Mesenchymal stem cell (in vitro differentiated cells and primary cell): Measurements from ENCODE around the gene CACNA2D2.

Experiments used
- DNase-seq: peaks from one replicate; pipeline ENCODE4 v3.0.0-alpha.2; 2013
- H2AFZ ChIP-seq: one replicate; pipeline ENCODE4 v1.6.1; 2013; ENCODE audit warnings: low read depth, mild to moderate bottlenecking, control low read depth, inconsistent platforms, low read length, moderate library complexity
- H2AK5ac ChIP-seq: 2 replicates; pipeline ENCODE4 v1.6.1; 2013; ENCODE audit warnings: low read length, moderate library complexity, mild to moderate bottlenecking, inconsistent platforms; ENCODE audit not compliant: severe bottlenecking
- H2BK120ac ChIP-seq: one replicate; pipeline ENCODE4 v1.6.1; 2013; ENCODE audit warnings: low read depth, mild to moderate bottlenecking, inconsistent platforms, low read length, moderate library complexity
- H2BK12ac ChIP-seq, 2 experiments: one replicate each; pipeline ENCODE4 v1.6.1; 2013; ENCODE audit warnings: inconsistent platforms in 2 of 2, low read length in 2 of 2, mild to moderate bottlenecking in 2 of 2, moderate library complexity in 2 of 2, control low read depth in 1 of 2
- H2BK15ac ChIP-seq: one replicate; pipeline ENCODE4 v1.6.1; 2013; ENCODE audit warnings: mild to moderate bottlenecking, low read depth, inconsistent platforms; ENCODE audit not compliant: poor library complexity, severe bottlenecking
- H2BK5ac ChIP-seq: 2 replicates; pipeline ENCODE4 v1.6.1; 2013; ENCODE audit warnings: low read depth, mild to moderate bottlenecking, low read length, control low read depth, inconsistent platforms; ENCODE audit not compliant: poor library complexity, severe bottlenecking
- H3K14ac ChIP-seq, 2 experiments: one replicate each; pipeline ENCODE4 v1.6.1; 2013; ENCODE audit warnings: inconsistent platforms in 2 of 2, low read length in 2 of 2, control low read depth in 1 of 2, mild to moderate bottlenecking in 1 of 2, moderate library complexity in 1 of 2
- H3K18ac ChIP-seq, 2 experiments: one replicate each; pipeline ENCODE4 v1.6.1; 2013; ENCODE audit warnings: inconsistent platforms in 2 of 2, low read length in 2 of 2, control low read depth in 1 of 2, low read depth in 1 of 2, mild to moderate bottlenecking in 1 of 2
- H3K23ac ChIP-seq, 2 experiments: one replicate each; pipeline ENCODE4 v1.6.1; 2013; ENCODE audit warnings: inconsistent platforms in 2 of 2, low read length in 2 of 2, mild to moderate bottlenecking in 2 of 2, moderate library complexity in 2 of 2, control low read depth in 1 of 2
- H3K27ac ChIP-seq: 2 replicates; pipeline ENCODE4 v1.5.1; 2013; ENCODE audit warnings: mild to moderate bottlenecking, moderate library complexity, low read length, control low read depth, inconsistent platforms; ENCODE audit not compliant: poor library complexity, severe bottlenecking
- H3K27me3 ChIP-seq, 2 experiments: 2 replicates each; pipeline versions ENCODE4 v1.6.1 to v1.7.0; 2013; ENCODE audit warnings: low read length in 2 of 2, mild to moderate bottlenecking in 2 of 2, moderate library complexity in 2 of 2, control low read depth in 1 of 2, inconsistent platforms in 1 of 2; ENCODE audit not compliant: control insufficient read depth in 1 of 2, insufficient read depth in 1 of 2
- H3K36me3 ChIP-seq, 2 experiments: 2 replicates each; pipeline versions ENCODE4 v1.6.1 to v1.7.0; 2013; ENCODE audit warnings: low read length in 2 of 2, control low read depth in 1 of 2, inconsistent platforms in 1 of 2, low read depth in 1 of 2, mild to moderate bottlenecking in 1 of 2; ENCODE audit not compliant: insufficient read depth in 2 of 2, control insufficient read depth in 1 of 2
- H3K4ac ChIP-seq, 2 experiments: one replicate each; pipeline ENCODE4 v1.6.1; 2013; ENCODE audit warnings: inconsistent platforms in 2 of 2, low read length in 2 of 2, mild to moderate bottlenecking in 2 of 2, moderate library complexity in 2 of 2, control low read depth in 1 of 2, low read depth in 1 of 2
- H3K4me1 ChIP-seq: 2 replicates; pipeline ENCODE4 v1.6.1; 2013; ENCODE audit warnings: low read depth, low read length, control low read depth; ENCODE audit not compliant: control insufficient read depth, insufficient read depth
- H3K4me2 ChIP-seq: 2 replicates; pipeline ENCODE4 v1.6.1; 2013; ENCODE audit warnings: low read length, mild to moderate bottlenecking, inconsistent platforms; ENCODE audit not compliant: poor library complexity, severe bottlenecking
- H3K4me3 ChIP-seq, 2 experiments: 2 replicates each; pipeline versions ENCODE4 v1.5.1 to v1.7.0; 2013; ENCODE audit warnings: low read length in 2 of 2, mild to moderate bottlenecking in 2 of 2, control low read depth in 1 of 2, low read depth in 1 of 2; ENCODE audit not compliant: insufficient read depth in 1 of 2
- H3K79me1 ChIP-seq: replicated peaks from 2 replicates; pipeline ENCODE4 v1.6.1; 2013; ENCODE audit warnings: mild to moderate bottlenecking, control low read depth, low read length, inconsistent platforms; ENCODE audit not compliant: poor library complexity, severe bottlenecking
- H3K9ac ChIP-seq: 2 replicates; pipeline ENCODE4 v1.7.0; 2013; ENCODE audit warnings: mild to moderate bottlenecking, low read length, moderate library complexity
- H3K9me3 ChIP-seq: 2 replicates; pipeline ENCODE4 v1.7.0; 2013; ENCODE audit warnings: mild to moderate bottlenecking, low read length; ENCODE audit not compliant: control insufficient read depth
- H4K8ac ChIP-seq: one replicate; pipeline ENCODE4 v1.6.1; 2013; ENCODE audit warnings: inconsistent platforms, mild to moderate bottlenecking, low read length, moderate library complexity
- H4K91ac ChIP-seq: one replicate; pipeline ENCODE4 v1.6.1; 2013; ENCODE audit warnings: mild to moderate bottlenecking, low read length, inconsistent platforms
- WGBS: methylation state at CpG from one replicate; pipeline ENCODE4 v1.1.7; 2013; ENCODE audit warnings: mixed read lengths; 5-methylcytosine and 5-hydroxymethylcytosine counted together

CACNA2D2 gene

DNA sequence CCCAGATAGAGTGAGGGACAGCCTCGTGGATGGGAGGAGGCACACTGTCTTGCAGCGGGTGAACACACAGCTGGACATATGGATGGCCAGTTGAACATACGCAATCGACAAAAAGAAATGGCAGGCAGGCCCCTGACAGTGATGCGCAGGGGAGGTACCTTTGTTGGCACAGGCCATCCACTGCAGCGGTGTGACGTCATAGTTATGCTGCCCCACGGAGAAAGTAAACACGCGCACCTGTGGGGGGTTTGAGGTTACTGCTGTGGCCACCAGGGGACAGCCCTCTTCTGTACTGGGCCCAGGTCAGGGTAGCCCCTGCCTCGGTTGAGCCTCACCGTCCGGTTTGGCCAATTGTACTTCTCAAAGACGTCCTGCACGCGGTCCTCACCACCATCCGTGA, 124.7 kb downstream of the CACNA2D2 start:
- H3K9ac ChIP-seq = no peak overlapping the region
- H3K14ac ChIP-seq = no peak overlapping the region
- 88% methylated on average over 17 of the region's 17 CpGs for WGBS
- H3K9me3 ChIP-seq = no peaks in the 10 kb centered on the region
- peaks cover 19 to 49% of the 10 kb centered on the region in 2 experiments for H3K27me3 ChIP-seq
- DNase-seq = no peak
- H2AK5ac ChIP-seq = no peak overlapping the region
- peaks cover 2% of the 10 kb centered on the region for H3K4me1 ChIP-seq
- no peak overlapping the region for H2BK5ac ChIP-seq
- no peak overlapping the region for H3K27ac ChIP-seq
- no peak overlapping the region for H3K23ac ChIP-seq
- H3K4me3 ChIP-seq = no peak overlapping the region
- no peaks in the 10 kb centered on the region for H3K36me3 ChIP-seq
- H4K8ac ChIP-seq = no peak overlapping the region
- H2BK12ac ChIP-seq = no peak overlapping the region
- no peak overlapping the region for H2BK15ac ChIP-seq
- no peak overlapping the region for H4K91ac ChIP-seq
- no peak overlapping the region for H3K4ac ChIP-seq
- no peak overlapping the region for H3K18ac ChIP-seq
- no peak overlapping the region for H2BK120ac ChIP-seq
- no peak overlapping the region for H2AFZ ChIP-seq
- no peak overlapping the region for H3K4me2 ChIP-seq
- no peaks in the 10 kb centered on the region for H3K79me1 ChIP-seq

DNA sequence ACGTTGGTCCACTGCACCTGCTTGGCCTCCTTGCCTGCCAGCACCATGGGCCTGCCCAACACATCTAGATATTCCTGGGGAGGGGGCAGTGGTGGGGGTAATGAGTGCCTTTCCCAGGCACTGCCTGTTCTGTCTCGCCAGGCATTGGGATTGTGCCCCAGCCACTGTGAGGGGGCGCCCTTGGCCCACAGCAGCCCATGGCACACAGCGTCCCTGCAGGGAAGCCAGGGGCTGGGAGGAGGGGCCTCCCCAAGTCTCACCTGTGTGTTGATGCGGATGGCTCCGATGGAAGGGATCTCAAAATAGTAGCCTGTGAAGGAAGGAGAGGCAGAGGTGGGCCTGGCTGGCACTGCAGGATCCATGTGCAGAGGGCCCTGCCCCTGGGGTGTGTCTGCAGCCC, 125.4 kb downstream of the CACNA2D2 start:
- H3K4ac ChIP-seq = no peak overlapping the region
- H3K9ac ChIP-seq = no peak overlapping the region

DNA sequence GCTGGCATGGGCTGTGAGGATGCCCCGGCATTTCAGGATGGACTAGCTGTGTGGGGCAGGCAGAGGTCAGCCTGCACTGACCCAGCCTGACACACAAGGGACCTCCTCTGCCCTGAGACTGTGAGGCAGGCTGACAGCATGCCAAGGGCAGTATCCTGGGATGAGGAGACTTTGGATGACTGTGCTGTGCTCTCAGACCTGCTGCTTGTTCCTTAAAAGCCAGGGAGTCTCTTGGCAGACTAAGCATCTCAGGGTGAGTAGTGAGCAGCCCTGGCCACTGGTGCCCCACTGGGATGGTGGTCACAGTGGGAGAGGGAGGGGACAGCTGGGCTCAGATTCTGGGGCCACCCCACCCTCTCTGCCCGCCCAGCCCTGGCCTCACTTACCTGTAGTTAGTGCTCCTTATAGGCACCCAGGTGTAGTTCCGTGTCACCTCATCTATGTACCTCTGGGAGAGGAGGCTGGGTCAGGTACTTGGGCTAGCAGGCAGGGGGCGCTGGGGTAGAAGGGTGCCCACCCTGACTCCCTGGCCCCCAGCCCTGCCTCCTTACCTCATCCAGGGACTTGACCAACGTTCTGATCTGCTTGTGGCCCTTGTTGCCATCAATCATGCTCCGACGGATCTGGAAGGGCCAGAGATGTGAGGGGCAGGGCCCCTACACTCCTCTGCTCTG, 128.0 kb downstream of the CACNA2D2 start:
- Histone ChIP-seq H4K91ac (no peak overlapping the region), H2BK120ac (no peak overlapping the region), H3K36me3 (peaks cover 0 to 2% of the 10 kb centered on the region in 2 experiments), H3K18ac (no peak overlapping the region), H3K27me3 (peaks cover 30 to 63% of the 10 kb centered on the region in 2 experiments), H2AFZ (no peak overlapping the region), H3K4me1 (no peaks in the 10 kb centered on the region), H4K8ac (no peak overlapping the region), H3K9ac (no peak overlapping the region), H2BK12ac (no peak overlapping the region), H3K23ac (no peak overlapping the region), H3K4me2 (no peak overlapping the region), H3K14ac (no peak overlapping the region), H3K4ac (no peak overlapping the region), H3K4me3 (no peak overlapping the region), H3K9me3 (no peaks in the 10 kb centered on the region), H2BK5ac (no peak overlapping the region), H2BK15ac (no peak overlapping the region), H2AK5ac (no peak overlapping the region), H3K79me1 (no peaks in the 10 kb centered on the region), H3K27ac (no peak overlapping the region)
- 64% methylated on average over 6 of the region's 7 CpGs for WGBS
- no peak for DNase-seq

More for the DNA sequence above, 125.4 kb downstream of the CACNA2D2 start:
- Histone ChIP-seq H3K4me3 (no peak overlapping the region), H4K8ac (no peak overlapping the region), H2BK12ac (no peak overlapping the region), H3K14ac (no peak overlapping the region), H3K4me1 (peaks cover 2% of the 10 kb centered on the region), H3K27me3 (peaks cover 13 to 45% of the 10 kb centered on the region in 2 experiments), H3K18ac (no peak overlapping the region), H4K91ac (peak overlapping the region; percentile 10), H3K36me3 (no peaks in the 10 kb centered on the region), H2BK15ac (no peak overlapping the region), H2AFZ (peak overlapping the region; percentile 7), H2BK120ac (no peak overlapping the region), H3K27ac (no peak overlapping the region), H3K4me2 (no peak overlapping the region), H2AK5ac (no peak overlapping the region), H2BK5ac (no peak overlapping the region), H3K79me1 (no peaks in the 10 kb centered on the region), H3K9me3 (no peaks in the 10 kb centered on the region), H3K23ac (no peak overlapping the region)
- 69% methylated on average over 5 of the region's 6 CpGs for WGBS
- no peak for DNase-seq

DNA sequence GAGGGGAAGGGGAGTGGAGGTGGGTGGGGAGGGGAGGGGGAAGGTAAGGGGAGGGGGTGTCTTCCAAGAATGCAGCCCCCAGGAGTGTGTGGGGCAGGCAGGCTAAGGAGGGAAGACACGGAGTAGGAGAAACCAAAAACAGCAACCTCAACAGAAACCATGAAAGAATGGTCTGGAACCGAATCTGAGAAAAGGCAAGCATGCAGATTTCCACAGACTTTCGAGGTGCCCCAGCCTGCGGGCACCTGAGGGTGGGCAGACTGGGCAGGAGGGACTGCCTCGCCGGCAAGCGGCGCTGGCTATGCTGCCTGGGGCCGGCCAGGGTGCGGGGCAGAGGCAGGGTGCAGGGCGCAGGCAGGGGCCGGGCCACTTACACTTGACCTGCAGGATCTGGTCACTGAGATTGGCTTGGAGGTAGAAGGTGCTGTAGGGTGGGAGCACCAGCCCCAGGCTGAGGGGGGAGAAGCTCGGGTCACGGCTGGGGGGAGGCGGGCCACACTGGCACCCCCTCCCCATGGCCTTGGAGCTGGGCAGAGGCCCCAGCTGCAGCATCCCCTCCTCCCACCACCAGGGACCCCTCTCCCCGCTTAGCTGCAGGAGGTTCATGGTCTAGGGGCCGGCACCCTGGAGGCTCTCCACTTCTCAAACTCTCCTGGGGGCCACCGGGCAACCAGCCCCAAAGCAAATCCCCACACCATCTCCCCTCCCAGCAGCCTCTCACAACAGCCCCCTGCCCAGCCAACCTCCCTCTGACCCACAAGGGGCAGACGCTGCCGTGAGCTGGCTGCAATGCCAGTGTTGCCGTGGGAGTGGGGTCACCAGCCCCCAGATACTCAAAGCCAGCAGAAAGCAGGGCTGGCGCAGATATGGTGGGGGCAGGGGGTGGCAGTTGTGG, 128.8 kb downstream of the CACNA2D2 start:
- Histone ChIP-seq H3K14ac (no peak overlapping the region), H2BK12ac (no peak overlapping the region), H3K4me3 (no peak overlapping the region), H3K9ac (no peak overlapping the region), H2BK120ac (no peak overlapping the region), H2AFZ (no peak overlapping the region), H3K4me1 (no peaks in the 10 kb centered on the region), H3K23ac (no peak overlapping the region), H3K9me3 (no peaks in the 10 kb centered on the region), H2BK5ac (no peak overlapping the region), H3K4me2 (no peak overlapping the region), H3K79me1 (no peaks in the 10 kb centered on the region), H4K8ac (no peak overlapping the region), H3K18ac (no peak overlapping the region), H2AK5ac (no peak overlapping the region), H2BK15ac (no peak overlapping the region), H3K36me3 (peaks cover 0 to 2% of the 10 kb centered on the region in 2 experiments), H4K91ac (no peak overlapping the region), H3K27ac (no peak overlapping the region), H3K27me3 (peaks cover 30 to 62% of the 10 kb centered on the region in 2 experiments), H3K4ac (no peak overlapping the region)
- WGBS = 77% methylated on average over 20 of the region's 22 CpGs
- no peak for DNase-seq
